Natural killer cell (primary cell): ENCODE results near the gene GGT6. TPM values are rescaled to one million over a fixed set of nuclear protein-coding genes. Genes with fewer than 3 reads are reported as not detected.

ENCODE experiments used
- ATAC-seq, 3 donors: fragments of 150-1000 bp in 2 of 3; fragments of 200-7000 bp in 1 of 3; cut with Tn5 transposase; 1 replicate in 1 of 3; 2 replicates in 2 of 3; pipeline ENCODE4 v1.10.0; 2021; ENCODE audit warnings: mild to moderate bottlenecking in 2 of 3, moderate library complexity in 2 of 3
- DNase-seq, 2 donors: peaks; one replicate each; pipeline versions ENCODE4 v3.0.0 to v3.0.0-alpha.2; 2013 to 2021; ENCODE audit warnings: mixed read lengths in 1 of 2
- H3K27ac ChIP-seq: one replicate; pipeline ENCODE4 v1.5.1; 2013; ENCODE audit warnings: mild to moderate bottlenecking, low read length
- H3K27me3 ChIP-seq: one replicate; pipeline ENCODE4 v1.6.1; 2013; ENCODE audit warnings: low read length; ENCODE audit not compliant: control insufficient read depth, insufficient read depth
- H3K36me3 ChIP-seq: one replicate; pipeline ENCODE4 v1.6.1; 2013; ENCODE audit warnings: low read length; ENCODE audit not compliant: control insufficient read depth, insufficient read depth
- H3K4me1 ChIP-seq: one replicate; pipeline ENCODE4 v1.6.1; 2013; ENCODE audit warnings: low read length; ENCODE audit not compliant: control insufficient read depth, insufficient read depth
- H3K4me3 ChIP-seq: one replicate; pipeline ENCODE4 v1.5.1; 2013; ENCODE audit warnings: low read length
- H3K9me3 ChIP-seq: one replicate; pipeline ENCODE4 v1.6.1; 2013; ENCODE audit warnings: low read length; ENCODE audit not compliant: control insufficient read depth, insufficient read depth
- H3K27ac Mint-ChIP-seq, 2 donors: one replicate each; pipeline ENCODE4 v1.8.0; 2022; ENCODE audit warnings: mild to moderate bottlenecking in 2 of 2, mixed read lengths in 2 of 2, moderate library complexity in 1 of 2
- H3K27me3 Mint-ChIP-seq, 2 donors: one replicate each; pipeline ENCODE4 v1.8.0; 2022; ENCODE audit warnings: low read depth in 2 of 2, mixed read lengths in 2 of 2
- H3K36me3 Mint-ChIP-seq: one replicate; pipeline ENCODE4 v1.8.0; 2022; ENCODE audit warnings: mixed read lengths
- H3K4me1 Mint-ChIP-seq, 2 donors: one replicate each; pipeline ENCODE4 v1.8.0; 2022; ENCODE audit warnings: mixed read lengths in 2 of 2
- H3K4me3 Mint-ChIP-seq: one replicate; pipeline ENCODE4 v1.8.0; 2022; ENCODE audit warnings: mild to moderate bottlenecking, moderate library complexity, mixed read lengths
- H3K9me3 Mint-ChIP-seq, 2 donors: one replicate each; pipeline ENCODE4 v1.8.0; 2022; ENCODE audit warnings: mixed read lengths in 2 of 2
- WGBS: methylation state at CpG from one replicate; pipeline ENCODE4 v1.1.7; 2013; ENCODE audit warnings: missing lambda C conversion rate; ENCODE audit not compliant: insufficient coverage; 5-methylcytosine and 5-hydroxymethylcytosine counted together
- intact Hi-C: fragments of 100-400 bp; cut with micrococcal nuclease; formaldehyde crosslinking; loops from one replicate; pipeline ENCODE4 v1.14.2; 2022
- total RNA-seq, 4 donors: library from RNA; stranded (reverse); fragments of 120-200 nt in 1 of 4; gene quantifications; one replicate each; pipeline versions ENCODE4 v1.2.3 to v1.2.4, GENCODE V29; 2013 to 2022
- TF ChIP-seq, protein P1 (sequence below): fragments of 200-600 bp; IDR thresholded peaks from one replicate; pipeline ENCODE4 v1.8.0; 2022; ENCODE audit warnings: antibody characterized with exemption

The GGT6 gene
- total RNA-seq, 3 donors from 2014 or later (not counting 1 experiment from before 2014, with no cell fraction given), result not detected

DNA sequence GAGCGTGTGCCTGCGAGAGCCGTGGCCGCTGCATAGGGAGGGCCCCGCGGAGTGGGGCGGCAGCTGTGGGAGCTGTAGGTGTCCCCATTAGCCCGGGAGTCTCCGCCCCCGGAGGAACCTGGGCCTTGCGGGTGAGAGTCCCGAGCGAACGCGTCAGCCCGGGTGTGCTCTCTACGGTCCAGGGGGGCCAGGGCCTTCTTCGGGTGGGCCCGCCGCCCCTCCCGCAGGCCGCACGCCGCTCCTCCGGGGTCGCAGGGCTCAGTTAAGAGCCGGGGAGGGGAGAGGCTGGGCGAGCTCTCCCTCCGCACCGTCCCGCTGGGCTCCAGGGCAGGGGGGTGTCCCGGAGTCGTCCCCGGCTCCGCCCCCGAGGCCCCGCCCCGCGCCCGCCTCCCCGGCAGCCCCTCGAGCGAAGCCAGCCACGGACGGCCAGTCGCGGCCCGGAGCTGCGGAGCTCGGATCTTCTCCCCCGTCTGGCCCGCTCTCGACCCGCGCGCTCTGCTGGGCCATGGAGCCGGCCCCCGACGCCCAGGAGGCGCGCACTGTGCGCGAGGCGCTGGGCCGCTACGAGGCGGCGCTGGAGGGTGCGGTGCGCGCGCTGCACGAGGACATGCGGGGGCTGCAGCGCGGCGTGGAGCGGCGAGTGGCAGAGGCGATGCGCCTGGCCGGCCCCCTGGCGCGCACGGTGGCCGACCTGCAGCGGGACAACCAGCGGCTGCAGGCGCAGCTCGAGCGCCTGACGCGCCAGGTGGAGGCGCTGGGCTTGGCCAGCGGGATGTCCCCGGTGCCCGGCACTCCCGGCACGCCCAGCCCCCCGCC lies 23.9 kb upstream of the GGT6 start, which contains the start of gene SMTNL2:
SMTNL2 (plus strand) TSS at position 429 of the 816 bp plus-strand sequence; CDS start at position 506, 77 bp downstream.
- Histone ChIP-seq H3K27ac (no peak within 1 kb of the TSS), H3K4me3 (no peak within 1 kb of the TSS), H3K27me3 (peaks cover 9% of the 10 kb centered on the region), H3K9me3 (no peaks in the 10 kb centered on the region), H3K36me3 (no peaks in the 10 kb centered on the region), H3K4me1 (peaks cover 5% of the 10 kb centered on the region)
- Mint-ChIP-seq H3K4me1 (peaks cover 0 to 4% of the 10 kb centered on the region in 2 donors), H3K27me3 (peaks cover 26 to 35% of the 10 kb centered on the region in 2 donors), H3K9me3 (no peaks in the 10 kb centered on the region), H3K4me3 (peak within 1 kb of the TSS; percentile 65), H3K27ac (no peak within 1 kb of the TSS), H3K36me3 (no peaks in the 10 kb centered on the region)
- intact Hi-C loops, result no loop called here
- DNase-seq, result peak in 1 of 2 donors; percentile 22
- TF ChIP-seq, protein P1, sequence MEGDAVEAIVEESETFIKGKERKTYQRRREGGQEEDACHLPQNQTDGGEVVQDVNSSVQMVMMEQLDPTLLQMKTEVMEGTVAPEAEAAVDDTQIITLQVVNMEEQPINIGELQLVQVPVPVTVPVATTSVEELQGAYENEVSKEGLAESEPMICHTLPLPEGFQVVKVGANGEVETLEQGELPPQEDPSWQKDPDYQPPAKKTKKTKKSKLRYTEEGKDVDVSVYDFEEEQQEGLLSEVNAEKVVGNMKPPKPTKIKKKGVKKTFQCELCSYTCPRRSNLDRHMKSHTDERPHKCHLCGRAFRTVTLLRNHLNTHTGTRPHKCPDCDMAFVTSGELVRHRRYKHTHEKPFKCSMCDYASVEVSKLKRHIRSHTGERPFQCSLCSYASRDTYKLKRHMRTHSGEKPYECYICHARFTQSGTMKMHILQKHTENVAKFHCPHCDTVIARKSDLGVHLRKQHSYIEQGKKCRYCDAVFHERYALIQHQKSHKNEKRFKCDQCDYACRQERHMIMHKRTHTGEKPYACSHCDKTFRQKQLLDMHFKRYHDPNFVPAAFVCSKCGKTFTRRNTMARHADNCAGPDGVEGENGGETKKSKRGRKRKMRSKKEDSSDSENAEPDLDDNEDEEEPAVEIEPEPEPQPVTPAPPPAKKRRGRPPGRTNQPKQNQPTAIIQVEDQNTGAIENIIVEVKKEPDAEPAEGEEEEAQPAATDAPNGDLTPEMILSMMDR, result no peak
- 1% methylated on average over 100 of the region's 100 CpGs for WGBS
- peak in 2 of 3 donors; percentile 44 to 63 for ATAC-seq

DNA sequence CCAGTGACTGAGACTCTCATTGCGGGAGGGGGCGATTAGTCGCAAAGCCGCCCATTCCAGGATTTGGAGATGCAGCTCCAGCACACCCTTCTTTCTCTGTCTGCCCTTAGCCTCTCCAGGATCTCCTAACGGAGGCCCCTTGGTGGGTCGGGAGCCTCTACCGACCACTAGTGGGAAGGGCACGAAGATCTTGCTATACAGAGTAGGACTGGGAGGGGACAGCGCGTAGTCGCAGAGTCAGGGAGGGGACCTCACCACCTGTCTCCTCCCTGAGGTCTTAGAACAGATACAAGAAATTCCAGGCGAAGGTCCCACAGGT lies 23.4 kb upstream of the GGT6 start:
- H3K27me3 Mint-ChIP-seq, result peaks cover 26 to 35% of the 10 kb centered on the region in 2 donors
- peaks cover 5% of the 10 kb centered on the region for H3K4me1 ChIP-seq
- H3K4me3 Mint-ChIP-seq, result peak overlapping the region; percentile 65
- DNase-seq (peak in 1 of 2 donors; percentile 40), ATAC-seq (peak in 1 of 3 donors; percentile 53)
- no peaks in the 10 kb centered on the region for H3K36me3 Mint-ChIP-seq
- intact Hi-C loops, result no loop called here
- H3K4me1 Mint-ChIP-seq, result peaks cover 0 to 4% of the 10 kb centered on the region in 2 donors
- H3K9me3 ChIP-seq, result no peaks in the 10 kb centered on the region
- no peak overlapping the region for H3K27ac Mint-ChIP-seq
- TF ChIP-seq, protein P1, result no peak
- H3K36me3 ChIP-seq, result no peaks in the 10 kb centered on the region
- no peak overlapping the region for H3K4me3 ChIP-seq
- peaks cover 8% of the 10 kb centered on the region for H3K27me3 ChIP-seq
- WGBS, result 21% methylated on average over 12 of the region's 12 CpGs
- H3K27ac ChIP-seq, result no peak overlapping the region
- no peaks in the 10 kb centered on the region for H3K9me3 Mint-ChIP-seq

DNA sequence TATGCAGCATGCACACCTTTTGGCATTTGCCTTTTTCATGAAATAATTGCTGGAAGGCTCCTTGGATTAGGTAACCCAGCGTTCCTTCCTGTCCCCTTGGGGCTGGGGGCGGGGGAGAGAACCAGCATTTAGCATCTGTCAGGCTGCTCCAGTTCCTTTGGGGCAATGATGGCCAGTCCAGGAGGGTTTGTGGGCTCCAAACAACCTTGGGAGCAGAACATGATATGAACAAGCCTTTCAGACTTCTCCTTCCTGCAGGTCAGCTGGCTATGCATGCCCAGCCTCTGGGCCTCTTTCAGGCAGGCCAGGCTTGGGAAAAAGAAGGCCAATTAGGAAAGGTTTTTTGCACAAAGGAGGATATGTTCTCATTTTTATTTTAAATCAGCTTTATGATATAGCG lies 22.8 kb upstream of the GGT6 start:
- Mint-ChIP-seq H3K9me3 (no peaks in the 10 kb centered on the region), H3K4me3 (no peak overlapping the region), H3K27ac (no peak overlapping the region), H3K4me1 (peaks cover 0 to 4% of the 10 kb centered on the region in 2 donors), H3K27me3 (peaks cover 26 to 35% of the 10 kb centered on the region in 2 donors), H3K36me3 (no peaks in the 10 kb centered on the region)
- Histone ChIP-seq H3K36me3 (no peaks in the 10 kb centered on the region), H3K27me3 (peaks cover 7% of the 10 kb centered on the region), H3K27ac (no peak overlapping the region), H3K4me3 (no peak overlapping the region), H3K4me1 (peaks cover 5% of the 10 kb centered on the region), H3K9me3 (no peaks in the 10 kb centered on the region)
- intact Hi-C loops, result no loop called here
- ATAC-seq, result no peak
- DNase-seq, result no peak
- 75% methylated on average over 2 of the region's 3 CpGs for WGBS
- TF ChIP-seq, protein P1, result no peak
